ENCODE data around the gene ARL8B. TPM values are rescaled to one million over a fixed set of nuclear protein-coding genes. Genes with fewer than 3 reads are reported as not detected.
A peak's percentile ranks its signal among the peaks of the same experiment; 100 is the strongest.
"Not testable (repeated sequence)": the region's sequence is repeated elsewhere in the genome, so short reads cannot be mapped to it uniquely, and the experiment has no call there.

ARL8B gene
- 10 to 100 TPM; 39.7 to 78.1 TPM for total RNA-seq

- DNase-seq (ENCODE audit: low spot score in 2 of 2) (peak; percentile 92 to 97), ATAC-seq (peak; percentile 84 to 88)
- H3K27ac Mint-ChIP-seq, result peak within 1 kb of the TSS; percentile 96 to 99
- H3K9me3 Mint-ChIP-seq, result no peaks in the 10 kb centered on the region
- peaks cover 7 to 9% of the 10 kb centered on the region in 2 donors for H3K36me3 Mint-ChIP-seq
These were observed at the start of gene ARL8B for GRCh38 chr3:5122030-5122740. TSS of gene ARL8B (plus strand) at chr3:5122292. CDS start at chr3:5122466, 174 bp downstream.

- no peak for DNase-seq (ENCODE audit: low spot score in 2 of 2)
- Mint-ChIP-seq H3K36me3 (no peaks in the 10 kb centered on the region), H3K9me3 (no peaks in the 10 kb centered on the region), H3K27ac (no peak overlapping the region)
- no peak for ATAC-seq
These were observed 48.6 kb upstream of the ARL8B start for GRCh38 chr3:5073374-5074085.

- Mint-ChIP-seq H3K9me3 (no peaks in the 10 kb centered on the region), H3K36me3 (no peaks in the 10 kb centered on the region), H3K27ac (no peak overlapping the region)
- DNase-seq (ENCODE audit: low spot score in 2 of 2) (no peak), ATAC-seq (no peak)
These were observed 43.9 kb upstream of the ARL8B start for GRCh38 chr3:5078151-5078550.

- Mint-ChIP-seq H3K27ac (no peak overlapping the region), H3K9me3 (no peaks in the 10 kb centered on the region), H3K36me3 (no peaks in the 10 kb centered on the region)
- no peak for ATAC-seq
- no peak for DNase-seq (ENCODE audit: low spot score in 2 of 2)
These were observed 42.3 kb upstream of the ARL8B start for GRCh38 chr3:5079761-5080160.

- H3K36me3 Mint-ChIP-seq, result no peaks in the 10 kb centered on the region
- H3K9me3 Mint-ChIP-seq, result no peaks in the 10 kb centered on the region
- no peak for ATAC-seq
- no peak for DNase-seq (ENCODE audit: low spot score in 2 of 2)
- peak overlapping the region in 1 of 2 donors; percentile 74 for H3K27ac Mint-ChIP-seq
These were observed 41.1 kb upstream of the ARL8B start for GRCh38 chr3:5080779-5081550.

GRCh38 chr3:5081973-5082788, 39.9 kb upstream of the ARL8B start:
- not testable (repeated sequence) for H3K36me3 Mint-ChIP-seq; H3K27ac Mint-ChIP-seq; H3K9me3 Mint-ChIP-seq; DNase-seq (ENCODE audit: low spot score in 2 of 2); ATAC-seq

- DNase-seq (ENCODE audit: low spot score in 2 of 2), result no peak
- Mint-ChIP-seq H3K9me3 (no peaks in the 10 kb centered on the region), H3K36me3 (no peaks in the 10 kb centered on the region), H3K27ac (no peak overlapping the region)
- ATAC-seq, result no peak
These were observed 39.3 kb upstream of the ARL8B start for GRCh38 chr3:5082789-5083115.

- H3K36me3 Mint-ChIP-seq, result no peaks in the 10 kb centered on the region
- DNase-seq (ENCODE audit: low spot score in 2 of 2), result no peak
- no peak overlapping the region for H3K27ac Mint-ChIP-seq
- no peak for ATAC-seq
- no peaks in the 10 kb centered on the region for H3K9me3 Mint-ChIP-seq
These were observed 37.9 kb upstream of the ARL8B start for GRCh38 chr3:5084224-5084623.

- DNase-seq (ENCODE audit: low spot score in 2 of 2) (no peak), ATAC-seq (no peak)
- H3K27ac Mint-ChIP-seq, result no peak overlapping the region
- H3K36me3 Mint-ChIP-seq, result no peaks in the 10 kb centered on the region
- H3K9me3 Mint-ChIP-seq, result no peaks in the 10 kb centered on the region
These were observed 35.4 kb upstream of the ARL8B start for GRCh38 chr3:5086708-5087107.

GRCh38 chr3:5087209-5087608, 34.9 kb upstream of the ARL8B start:
- Mint-ChIP-seq H3K27ac (no peak overlapping the region), H3K36me3 (no peaks in the 10 kb centered on the region), H3K9me3 (no peaks in the 10 kb centered on the region)
- DNase-seq (ENCODE audit: low spot score in 2 of 2) (no peak), ATAC-seq (no peak)

- H3K9me3 Mint-ChIP-seq, result no peaks in the 10 kb centered on the region
- no peak overlapping the region for H3K27ac Mint-ChIP-seq
These were observed 31.9 kb upstream of the ARL8B start for GRCh38 chr3:5090197-5090596.

GRCh38 chr3:5092018-5092417, 30.1 kb upstream of the ARL8B start:
- Mint-ChIP-seq H3K9me3 (no peaks in the 10 kb centered on the region), H3K27ac (no peak overlapping the region), H3K36me3 (no peaks in the 10 kb centered on the region)
- no peak for ATAC-seq
- no peak for DNase-seq (ENCODE audit: low spot score in 2 of 2)

More at GRCh38 chr3:5090197-5090596, 31.9 kb upstream of the ARL8B start:
- DNase-seq (ENCODE audit: low spot score in 2 of 2) (no peak), ATAC-seq (peak in 1 of 2 donors; percentile 70)
- no peaks in the 10 kb centered on the region for H3K36me3 Mint-ChIP-seq

GRCh38 chr3:5093731-5094130, 28.4 kb upstream of the ARL8B start:
- no peaks in the 10 kb centered on the region for H3K36me3 Mint-ChIP-seq
- no peak overlapping the region for H3K27ac Mint-ChIP-seq
- no peaks in the 10 kb centered on the region for H3K9me3 Mint-ChIP-seq
- DNase-seq (ENCODE audit: low spot score in 2 of 2), result no peak
- ATAC-seq, result no peak

GRCh38 chr3:5095886-5096285, 26.2 kb upstream of the ARL8B start:
- peak in 1 of 2 donors; percentile 46 for ATAC-seq
- peak in 1 of 2 donors; percentile 22 for DNase-seq (ENCODE audit: low spot score in 2 of 2)
- no peak overlapping the region for H3K27ac Mint-ChIP-seq
- no peaks in the 10 kb centered on the region for H3K36me3 Mint-ChIP-seq
- H3K9me3 Mint-ChIP-seq, result no peaks in the 10 kb centered on the region

- no peak for DNase-seq (ENCODE audit: low spot score in 2 of 2)
- no peaks in the 10 kb centered on the region for H3K9me3 Mint-ChIP-seq
- no peak overlapping the region for H3K27ac Mint-ChIP-seq
- no peaks in the 10 kb centered on the region for H3K36me3 Mint-ChIP-seq
- no peak for ATAC-seq
These were observed 25.6 kb upstream of the ARL8B start for GRCh38 chr3:5096336-5097008.

- no peak for ATAC-seq
- peak overlapping the region in 1 of 2 donors; percentile 17 for H3K27ac Mint-ChIP-seq
These were observed 23.7 kb upstream of the ARL8B start for GRCh38 chr3:5098346-5098745.

More at GRCh38 chr3:5098346-5098745, 23.7 kb upstream of the ARL8B start:
- DNase-seq (ENCODE audit: low spot score in 2 of 2), result no peak
- Mint-ChIP-seq H3K36me3 (no peaks in the 10 kb centered on the region), H3K9me3 (no peaks in the 10 kb centered on the region)
